T-helper 17 cell (primary cell): ENCODE results near the gene UBE3A. TPM values are rescaled to one million over a fixed set of nuclear protein-coding genes. Genes with fewer than 3 reads are reported as not detected.
"Not testable (repeated sequence)": the region's sequence is repeated elsewhere in the genome, so short reads cannot be mapped to it uniquely, and the experiment has no call there.

ENCODE experiments used
- ATAC-seq: fragments of 150-1000 bp; cut with Tn5 transposase; 2 replicates; pipeline ENCODE4 v1.10.0; 2021; ENCODE audit warnings: mild to moderate bottlenecking, moderate library complexity
- DNase-seq, 3 donors: peaks; one replicate each; pipeline versions ENCODE4 v3.0.0 to v3.0.0-alpha.2; 2020 to 2021
- H3K9me3 ChIP-seq: one replicate; pipeline ENCODE4 v1.7.0; 2013; ENCODE audit warnings: low read length, mild to moderate bottlenecking; ENCODE audit not compliant: control insufficient read depth, poor library complexity, severe bottlenecking
- H3K27ac Mint-ChIP-seq: one replicate; pipeline ENCODE4 v1.8.0; 2022; ENCODE audit warnings: mild to moderate bottlenecking, moderate library complexity, mixed read lengths
- H3K27me3 Mint-ChIP-seq: one replicate; pipeline ENCODE4 v1.8.0; 2022; ENCODE audit warnings: mixed read lengths
- H3K36me3 Mint-ChIP-seq: one replicate; pipeline ENCODE4 v1.8.0; 2022; ENCODE audit warnings: low read depth, mixed read lengths
- H3K4me1 Mint-ChIP-seq: one replicate; pipeline ENCODE4 v1.8.0; 2022; ENCODE audit warnings: mild to moderate bottlenecking, mixed read lengths
- H3K4me3 Mint-ChIP-seq: one replicate; pipeline ENCODE4 v1.8.0; 2022; ENCODE audit warnings: mild to moderate bottlenecking, moderate library complexity, mixed read lengths
- total RNA-seq, 4 donors: library from RNA in 2 of 4; stranded (reverse) in 2 of 4; gene quantifications; one replicate each; pipeline ENCODE4 v1.2.3 and lab custom pipeline; 2022 to 2026

Gene UBE3A
- total RNA-seq, 2 donors from 2014 or later, result 109 to 115 TPM

DNA sequence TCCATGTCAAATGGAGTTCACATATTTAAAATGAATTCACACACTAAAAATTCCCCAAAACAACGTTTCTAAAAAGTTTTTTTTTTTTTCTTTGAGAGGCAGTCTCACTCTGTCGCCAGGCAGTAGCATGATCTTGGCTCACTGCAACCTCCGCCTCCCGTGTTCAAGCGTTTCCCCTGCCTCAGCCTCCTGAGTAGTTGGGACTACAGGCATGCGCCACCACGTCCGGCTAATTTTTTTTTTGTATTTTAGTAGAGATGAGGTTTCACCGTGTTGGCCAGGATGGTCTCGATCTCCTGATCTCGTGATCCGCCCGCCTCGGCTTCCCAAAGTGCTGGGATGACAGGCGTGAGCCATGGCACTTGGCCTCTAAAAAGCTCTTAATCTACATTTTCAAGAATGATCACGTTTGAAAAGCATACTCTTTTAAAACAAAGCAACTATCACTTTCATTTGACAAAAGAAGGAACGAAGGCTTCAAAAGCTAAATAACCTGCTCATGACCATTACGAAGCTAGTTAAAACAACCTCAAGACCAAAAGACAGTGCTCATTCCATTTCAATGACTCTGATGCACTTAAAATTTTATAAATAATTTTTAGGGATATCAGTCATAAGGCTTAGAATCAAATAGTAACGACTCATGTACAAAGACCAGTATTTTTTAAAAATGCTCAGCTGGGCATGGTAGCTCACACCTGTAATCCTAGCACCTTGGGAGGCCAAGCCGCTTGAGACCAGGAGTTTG is 5.5 kb downstream of the UBE3A start:
- no peak for DNase-seq
- H3K4me3 Mint-ChIP-seq, result peak overlapping the region; percentile 9
- no peak for ATAC-seq
- H3K27me3 Mint-ChIP-seq, result no peaks in the 10 kb centered on the region
- H3K9me3 ChIP-seq, result no peaks in the 10 kb centered on the region
- peak overlapping the region; percentile 67 for H3K27ac Mint-ChIP-seq
- no peaks in the 10 kb centered on the region for H3K36me3 Mint-ChIP-seq
- peaks cover 42% of the 10 kb centered on the region for H3K4me1 Mint-ChIP-seq

DNA sequence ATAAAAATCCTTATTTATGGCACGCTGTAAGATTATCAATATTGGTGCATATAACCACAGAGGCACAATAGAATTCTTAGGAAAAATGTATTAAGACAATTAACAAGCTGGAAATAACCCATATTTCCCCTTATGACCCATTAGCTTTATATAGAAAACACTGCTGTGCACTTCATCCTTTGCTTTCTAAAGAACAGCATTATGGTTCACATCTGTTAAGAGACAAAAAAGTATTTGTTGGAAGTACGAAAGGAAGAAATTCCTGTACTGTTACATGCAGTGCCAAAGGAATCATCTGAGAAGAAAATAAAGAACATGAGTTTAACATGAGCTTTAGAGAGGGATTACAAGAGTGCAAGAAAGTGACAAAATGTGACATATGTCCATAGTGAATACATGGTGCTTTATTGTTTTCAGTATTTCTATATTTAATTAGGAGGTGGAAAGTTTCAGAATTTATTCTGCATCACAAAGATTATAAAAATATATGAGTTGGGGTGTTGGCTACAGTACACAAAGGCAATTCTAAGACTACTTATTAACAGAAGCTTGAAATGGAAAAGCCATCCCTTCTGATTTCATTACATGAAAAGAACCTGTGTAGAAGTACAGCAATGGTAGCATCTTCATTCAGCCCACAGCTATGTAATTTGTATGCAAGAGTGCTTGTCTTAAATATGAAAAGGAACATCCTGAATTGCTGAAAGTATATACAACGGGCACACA is 6.8 kb downstream of the UBE3A start:
- H3K9me3 ChIP-seq, result no peaks in the 10 kb centered on the region
- DNase-seq (no peak), ATAC-seq (no peak)
- no peaks in the 10 kb centered on the region for H3K27me3 Mint-ChIP-seq
- H3K27ac Mint-ChIP-seq, result peak overlapping the region; percentile 37
- H3K4me3 Mint-ChIP-seq, result no peak overlapping the region
- peaks cover 43% of the 10 kb centered on the region for H3K4me1 Mint-ChIP-seq
- no peaks in the 10 kb centered on the region for H3K36me3 Mint-ChIP-seq

DNA sequence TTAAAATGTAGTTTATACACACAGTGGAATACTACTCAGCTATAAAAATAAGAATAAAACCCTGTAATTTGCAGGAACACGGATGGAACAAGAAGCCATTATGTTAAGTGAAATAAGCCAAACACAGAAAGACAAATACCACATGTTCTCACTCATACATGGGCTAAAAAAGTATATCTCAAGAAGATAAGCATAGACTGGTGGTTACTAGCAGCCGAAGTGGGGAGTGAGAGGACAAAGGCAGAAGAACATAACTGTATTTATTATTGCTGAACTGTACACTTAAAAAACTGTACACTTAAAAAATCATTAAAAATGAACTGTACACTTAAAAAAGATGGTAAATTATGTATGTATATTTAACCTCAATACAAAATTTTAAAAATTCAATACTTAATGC is 11.0 kb downstream of the UBE3A start:
- H3K9me3 ChIP-seq, result no peaks in the 10 kb centered on the region
- Mint-ChIP-seq H3K27ac (peak overlapping the region; percentile 67), H3K4me1 (peaks cover 43% of the 10 kb centered on the region), H3K4me3 (peak overlapping the region; percentile 57), H3K36me3 (no peaks in the 10 kb centered on the region), H3K27me3 (no peaks in the 10 kb centered on the region)
- DNase-seq, result no peak
- ATAC-seq, result no peak

DNA sequence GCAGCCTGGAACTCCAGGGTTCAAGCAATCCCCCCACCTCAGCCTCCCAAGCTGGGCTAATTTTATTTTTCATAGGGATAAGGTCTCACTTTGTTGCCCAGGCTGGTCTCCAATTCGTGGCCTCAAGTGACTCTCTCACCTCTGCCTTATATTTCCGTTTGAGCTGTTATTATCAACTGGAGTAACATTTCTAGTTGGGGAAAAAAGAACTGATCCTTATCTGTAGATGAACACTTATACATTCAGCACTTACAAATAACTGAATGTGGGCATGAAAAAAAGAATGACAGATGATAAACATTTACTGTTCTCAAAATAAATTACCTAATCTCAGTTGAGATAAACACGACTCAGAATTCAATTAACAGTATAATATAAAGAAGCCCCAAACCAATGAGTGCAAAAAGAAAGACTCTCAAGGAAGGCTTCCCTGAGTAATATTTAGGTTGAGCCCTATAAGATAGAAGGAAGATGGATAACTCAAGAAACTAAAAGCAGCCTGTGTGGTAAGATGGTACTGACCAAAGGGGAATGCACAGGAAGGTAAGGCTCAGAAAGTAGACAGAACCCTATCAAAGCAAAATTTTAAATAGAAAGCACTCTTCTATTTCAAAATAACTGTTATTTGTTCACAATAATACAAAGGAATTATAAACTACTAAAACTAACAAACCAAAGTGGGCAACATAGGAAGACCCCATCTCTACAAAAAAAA is 11.8 kb downstream of the UBE3A start:
- Mint-ChIP-seq H3K4me3 (peak overlapping the region; percentile 21), H3K4me1 (peaks cover 36% of the 10 kb centered on the region), H3K27ac (peak overlapping the region; percentile 67), H3K27me3 (no peaks in the 10 kb centered on the region), H3K36me3 (no peaks in the 10 kb centered on the region)
- peak; percentile 45 for ATAC-seq
- no peak for DNase-seq
- no peaks in the 10 kb centered on the region for H3K9me3 ChIP-seq

DNA sequence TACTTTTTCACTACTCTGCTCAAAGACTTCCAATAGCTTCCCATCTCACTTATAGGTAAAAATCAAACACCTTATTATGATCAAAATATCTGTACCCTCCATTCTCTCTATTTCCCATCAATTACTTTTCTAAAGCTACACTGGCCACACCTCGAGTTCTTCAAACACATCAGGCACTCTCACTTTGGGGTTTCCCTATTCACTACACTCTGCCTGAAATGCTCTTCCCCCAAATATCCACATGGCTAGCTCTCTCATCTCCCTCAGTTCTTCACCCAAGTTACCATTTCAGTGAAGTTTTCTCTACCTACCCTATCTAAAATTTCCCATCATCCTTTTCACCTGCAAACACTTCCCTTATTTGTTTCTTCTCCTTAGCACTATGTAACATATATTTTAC is 14.8 kb downstream of the UBE3A start:
- peak overlapping the region; percentile 9 for H3K4me3 Mint-ChIP-seq
- H3K27ac Mint-ChIP-seq, result no peak overlapping the region
- H3K36me3 Mint-ChIP-seq, result peaks cover 3% of the 10 kb centered on the region
- no peaks in the 10 kb centered on the region for H3K9me3 ChIP-seq
- H3K27me3 Mint-ChIP-seq, result no peaks in the 10 kb centered on the region
- peaks cover 37% of the 10 kb centered on the region for H3K4me1 Mint-ChIP-seq
- DNase-seq (no peak), ATAC-seq (peak; percentile 35)

DNA sequence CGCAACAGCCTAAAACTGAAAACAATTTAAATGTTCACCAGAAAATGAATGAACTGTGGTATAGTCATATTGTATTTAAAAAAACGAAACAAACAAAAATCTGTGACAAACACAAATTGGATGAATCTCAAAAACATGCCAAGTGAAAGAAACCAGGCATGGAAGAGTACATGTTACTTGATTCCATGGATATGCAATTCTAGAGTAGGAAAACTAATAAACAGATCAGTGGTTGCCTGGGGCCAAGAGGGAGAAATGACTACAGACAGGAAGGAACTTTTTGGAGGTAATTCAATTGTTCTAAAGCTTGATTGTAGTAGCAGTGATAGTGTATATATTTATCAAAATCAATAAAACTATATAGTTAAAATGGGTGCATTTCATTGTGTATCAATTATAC is 16.8 kb downstream of the UBE3A start:
- DNase-seq, result no peak
- Mint-ChIP-seq H3K4me3 (no peak overlapping the region), H3K36me3 (peaks cover 4% of the 10 kb centered on the region)

DNA sequence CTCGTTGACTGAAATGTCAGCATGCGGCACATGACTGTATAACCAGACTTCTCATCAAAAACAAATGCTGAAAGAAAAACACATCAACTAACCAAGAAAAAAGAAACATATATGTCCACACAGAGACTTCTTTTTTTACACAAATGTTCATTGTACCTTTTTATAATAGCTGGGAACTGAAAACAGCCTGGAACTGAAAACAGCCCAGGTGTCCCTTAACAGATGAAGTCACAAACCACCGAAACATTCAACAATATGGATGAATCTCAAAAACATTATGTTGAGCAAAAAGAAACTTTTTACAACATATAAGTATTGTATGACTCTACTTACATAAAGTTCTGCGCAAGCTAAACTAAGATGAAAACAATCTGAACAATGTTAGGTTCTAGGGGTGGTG is 20.6 kb downstream of the UBE3A start:
- Mint-ChIP-seq H3K27ac (no peak overlapping the region), H3K36me3 (peaks cover 4% of the 10 kb centered on the region), H3K4me1 (peaks cover 46% of the 10 kb centered on the region), H3K27me3 (no peaks in the 10 kb centered on the region), H3K4me3 (no peak overlapping the region)
- ATAC-seq (no peak), DNase-seq (no peak)
- H3K9me3 ChIP-seq, result no peaks in the 10 kb centered on the region

More for the DNA sequence above, 16.8 kb downstream of the UBE3A start:
- Mint-ChIP-seq H3K27me3 (no peaks in the 10 kb centered on the region), H3K27ac (no peak overlapping the region), H3K4me1 (peaks cover 30% of the 10 kb centered on the region)
- no peaks in the 10 kb centered on the region for H3K9me3 ChIP-seq
- ATAC-seq, result no peak

DNA sequence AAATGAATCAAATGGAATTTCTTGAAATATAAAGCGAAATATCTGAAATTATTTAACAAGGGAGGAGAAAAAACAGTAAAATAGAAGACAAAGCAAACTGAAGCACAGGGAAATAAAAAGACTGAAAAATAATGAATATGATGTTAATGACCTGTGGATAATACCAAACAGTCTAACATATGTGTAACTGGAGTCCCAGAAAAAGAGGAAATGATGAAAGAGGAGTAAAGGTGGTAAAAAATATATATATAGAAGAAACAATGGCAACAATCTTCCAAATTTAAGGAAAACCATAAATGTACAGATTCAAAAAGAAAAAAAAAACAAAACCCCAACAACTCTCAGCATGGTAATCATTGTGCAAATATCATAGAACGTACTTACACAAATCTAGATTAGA is 21.2 kb downstream of the UBE3A start:
- DNase-seq, result no peak
- no peaks in the 10 kb centered on the region for H3K9me3 ChIP-seq
- peaks cover 4% of the 10 kb centered on the region for H3K36me3 Mint-ChIP-seq
- H3K4me1 Mint-ChIP-seq, result peaks cover 47% of the 10 kb centered on the region
- no peaks in the 10 kb centered on the region for H3K27me3 Mint-ChIP-seq
- H3K4me3 Mint-ChIP-seq, result no peak overlapping the region
- no peak for ATAC-seq
- H3K27ac Mint-ChIP-seq, result no peak overlapping the region

DNA sequence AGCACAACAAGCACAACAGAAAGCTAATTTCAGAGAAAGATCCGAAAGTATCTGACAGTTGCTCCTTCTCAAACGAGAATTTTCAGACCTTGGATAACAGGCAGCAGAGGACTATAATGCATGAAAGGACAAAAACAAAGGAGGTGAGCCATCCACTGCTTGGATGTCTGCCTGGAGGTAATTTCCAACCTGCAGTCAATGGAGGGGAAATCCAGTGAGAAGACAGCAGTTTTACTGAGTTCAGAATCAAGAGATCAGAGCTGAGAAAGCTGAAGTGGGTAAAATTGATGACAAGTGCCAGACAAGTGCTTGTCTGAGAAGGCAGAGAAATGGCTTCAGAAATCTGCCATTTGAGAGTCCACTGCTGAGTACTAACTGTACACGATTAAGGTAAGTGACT is 22.1 kb downstream of the UBE3A start:
- Mint-ChIP-seq H3K4me1 (peaks cover 45% of the 10 kb centered on the region), H3K27ac (peak overlapping the region; percentile 46), H3K4me3 (no peak overlapping the region), H3K27me3 (no peaks in the 10 kb centered on the region), H3K36me3 (peaks cover 4% of the 10 kb centered on the region)
- ATAC-seq (peak; percentile 66), DNase-seq (no peak)
- no peaks in the 10 kb centered on the region for H3K9me3 ChIP-seq

DNA sequence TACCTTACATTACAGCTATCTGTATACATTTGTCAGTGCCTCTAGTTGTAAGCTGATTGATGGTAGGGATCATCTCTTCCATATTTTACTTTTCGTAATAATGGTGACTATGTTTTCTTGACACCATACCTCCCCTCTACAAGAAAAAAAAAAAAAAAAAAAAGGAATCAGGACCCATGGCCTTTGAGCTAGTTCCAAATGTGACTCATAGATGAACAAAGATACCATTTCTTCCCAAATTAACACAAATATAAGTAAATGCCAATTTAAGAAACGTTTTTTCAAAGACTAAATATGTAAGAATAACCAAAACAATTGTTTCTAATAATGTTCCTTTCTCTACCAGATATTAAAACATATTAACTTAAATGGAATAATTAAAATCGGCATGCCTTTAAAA is 23.1 kb downstream of the UBE3A start:
- H3K9me3 ChIP-seq, result no peaks in the 10 kb centered on the region
- Mint-ChIP-seq H3K4me1 (peaks cover 49% of the 10 kb centered on the region), H3K4me3 (no peak overlapping the region), H3K27me3 (no peaks in the 10 kb centered on the region), H3K27ac (no peak overlapping the region), H3K36me3 (peaks cover 4% of the 10 kb centered on the region)
- ATAC-seq, result no peak
- DNase-seq, result no peak

DNA sequence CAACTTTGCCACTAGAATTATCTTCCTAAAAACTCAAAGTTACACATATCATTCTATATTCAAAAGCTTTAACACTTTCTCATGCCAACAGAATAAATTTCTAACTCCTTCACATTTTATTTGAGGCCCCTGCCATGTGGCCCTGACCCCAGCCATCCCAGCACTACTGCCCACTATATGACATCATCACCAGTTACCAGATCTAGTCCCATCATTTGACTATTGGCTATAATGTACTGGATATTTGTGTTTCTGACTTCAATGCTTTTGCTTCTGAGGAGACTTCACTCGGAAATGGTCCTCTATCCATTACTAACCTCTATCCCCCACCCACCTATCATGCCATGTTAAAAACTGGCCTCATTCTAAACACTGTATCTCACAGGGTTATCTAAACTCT is 23.6 kb downstream of the UBE3A start:
- H3K36me3 Mint-ChIP-seq, result peaks cover 4% of the 10 kb centered on the region

DNA sequence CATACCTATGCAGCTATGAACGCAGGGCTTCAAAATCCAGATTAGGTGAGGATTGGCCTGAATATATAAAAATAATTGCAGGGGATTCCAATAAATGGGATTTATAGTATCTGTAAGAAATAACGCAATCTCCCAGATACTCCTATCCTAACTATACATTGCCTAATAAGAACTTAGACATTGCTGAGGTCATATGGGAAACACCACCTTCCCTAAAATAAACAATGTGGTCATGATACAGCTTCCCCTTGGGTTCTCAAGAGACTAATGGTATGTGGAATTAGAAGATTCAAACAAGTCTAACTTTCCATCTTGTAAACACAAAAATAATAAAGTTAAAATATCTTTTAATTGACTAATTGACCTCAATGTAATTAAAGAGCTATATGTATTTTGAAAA is 28.2 kb downstream of the UBE3A start:
- H3K9me3 ChIP-seq, result no peaks in the 10 kb centered on the region
- Mint-ChIP-seq H3K27ac (no peak overlapping the region), H3K36me3 (peaks cover 4% of the 10 kb centered on the region), H3K4me1 (peaks cover 44% of the 10 kb centered on the region), H3K27me3 (no peaks in the 10 kb centered on the region), H3K4me3 (no peak overlapping the region)
- ATAC-seq (no peak), DNase-seq (no peak)

More for the DNA sequence above, 23.6 kb downstream of the UBE3A start:
- no peaks in the 10 kb centered on the region for H3K27me3 Mint-ChIP-seq
- ATAC-seq, result no peak
- H3K4me3 Mint-ChIP-seq, result peak overlapping the region; percentile 0
- no peaks in the 10 kb centered on the region for H3K9me3 ChIP-seq
- peaks cover 49% of the 10 kb centered on the region for H3K4me1 Mint-ChIP-seq
- DNase-seq, result no peak
- peak overlapping the region; percentile 19 for H3K27ac Mint-ChIP-seq

DNA sequence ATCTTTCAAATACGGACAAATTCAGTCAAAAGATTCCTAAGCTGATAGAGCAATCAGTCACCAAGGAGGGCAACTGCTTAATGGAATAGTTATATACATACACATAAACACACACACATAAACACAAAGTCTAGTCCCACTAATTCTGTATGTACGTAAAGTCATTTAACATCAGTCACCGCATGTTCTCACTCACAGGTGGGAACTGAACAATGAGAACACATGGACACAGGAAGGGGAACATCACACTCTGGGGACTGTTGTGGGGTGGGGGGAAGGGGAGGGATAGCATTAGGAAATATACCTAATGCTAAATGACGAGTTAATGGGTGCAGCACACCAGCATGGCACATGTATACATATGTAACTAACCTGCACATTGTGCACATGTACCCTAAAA is 29.1 kb downstream of the UBE3A start:
- H3K9me3 ChIP-seq, H3K4me3 Mint-ChIP-seq, DNase-seq, ATAC-seq, H3K36me3 Mint-ChIP-seq, H3K27ac Mint-ChIP-seq, H3K27me3 Mint-ChIP-seq: not testable (repeated sequence)
- peaks cover 40% of the 10 kb centered on the region for H3K4me1 Mint-ChIP-seq
